ENCODE data around the gene BANK1. TPM values are rescaled to one million over a fixed set of nuclear protein-coding genes. Genes with fewer than 3 reads are reported as not detected.

BANK1 gene
- polyA plus RNA-seq, 1 of the 3 experiments (the other 2 are of a cell fraction) = not detected

GRCh38 chr4:101958547-101958946 is 168.0 kb downstream of the BANK1 start:
- no peak for DNase-seq
- WGBS (ENCODE audit: low lambda C conversion rate) = 98% methylated on average over 3 of the region's 3 CpGs
- no peaks in the 10 kb centered on the region for H3K9me2 ChIP-seq
- H3K9ac ChIP-seq = no peak overlapping the region
- no peaks in the 10 kb centered on the region for H3K79me2 ChIP-seq (ENCODE audit: insufficient read depth)
- H3K9me3 ChIP-seq = no peaks in the 10 kb centered on the region
- H2AFZ ChIP-seq (ENCODE audit: low read depth) = no peak overlapping the region
- no peak overlapping the region for H3K4me3 ChIP-seq (ENCODE audit: low read depth in 2 of 2, low read length in 1 of 2)
- no peaks in the 10 kb centered on the region for H4K20me1 ChIP-seq (ENCODE audit: insufficient read depth)
- H3K36me3 ChIP-seq (replicated peaks in 1 of 2; ENCODE audit: control insufficient read depth in 1 of 2, insufficient read depth in 2 of 2, low read length in 1 of 2) = no peaks in the 10 kb centered on the region
- no peak overlapping the region for H3K27ac ChIP-seq (ENCODE audit: low read depth in 2 of 2, low read length in 1 of 2)
- H3K27me3 ChIP-seq (ENCODE audit: insufficient read depth) = no peaks in the 10 kb centered on the region
- H3K4me2 ChIP-seq = no peak overlapping the region
- H3K4me1 ChIP-seq (ENCODE audit: control insufficient read depth in 1 of 2, insufficient read depth in 2 of 2, low read depth in 1 of 2, low read length in 1 of 2) = peaks cover 0 to 5% of the 10 kb centered on the region in 2 experiments; a peak in 2 of 4 replicates
- CTCF ChIA-PET = interaction anchor here (0.7 to 1.2 kb wide), 2 partner anchors 80 to 176 kb away, joined by 3 read pairs; no protein-coding TSS in a partner anchor
- POLR2A ChIA-PET = no interaction called here
- TF ChIP-seq FOXM1 (IDR thresholded peaks at IDR 0.05; ENCODE audit: low read depth) = no peak
- no peak for TF ChIP-seq RXRA (IDR thresholded peaks at IDR 0.05; ENCODE audit: borderline replicate concordance, low read depth)
- TF ChIP-seq FOXJ3 (CRISPR knock-in tag; IDR thresholded peaks at IDR 0.05) = no peak
- TF ChIP-seq ZBTB33 (IDR thresholded peaks at IDR 0.05; ENCODE audit: borderline replicate concordance, low read depth) = no peak
- TF ChIP-seq SIN3A (IDR thresholded peaks at IDR 0.05; ENCODE audit: borderline replicate concordance, low read depth, low read length) = no peak
- no peak for TF ChIP-seq CHD2 (IDR thresholded peaks at IDR 0.05; ENCODE audit: low read length, partially characterized antibody)
- TF ChIP-seq JUND (IDR thresholded peaks at IDR 0.05) = no peak
- TF ChIP-seq GATA2 (CRISPR knock-in tag; IDR thresholded peaks at IDR 0.05) = no peak
- TF ChIP-seq RAD21 (IDR thresholded peaks at IDR 0.05; ENCODE audit: low read length) = no peak
- TF ChIP-seq EP300 (IDR thresholded peaks at IDR 0.05; ENCODE audit: borderline replicate concordance in 1 of 2, low read depth in 1 of 2, low read length in 1 of 2) = no peak
- TF ChIP-seq NRF1 (IDR thresholded peaks at IDR 0.05; ENCODE audit: low read depth, low read length) = no peak
- TF ChIP-seq GABPA (IDR thresholded peaks at IDR 0.05; ENCODE audit: low read depth) = no peak
- no peak for TF ChIP-seq ELF1 (IDR thresholded peaks at IDR 0.05)
- no peak for TF ChIP-seq PBX3 (IDR thresholded peaks at IDR 0.05)
- no peak for TF ChIP-seq TEAD4 (IDR thresholded peaks at IDR 0.05; ENCODE audit: borderline replicate concordance, insufficient read depth)
- no peak for TF ChIP-seq RCOR1 (IDR thresholded peaks at IDR 0.05; ENCODE audit: low read length)
- TF ChIP-seq YY1 (IDR thresholded peaks at IDR 0.05; ENCODE audit: low read depth) = no peak
- no peak for TF ChIP-seq MEF2A (IDR thresholded peaks at IDR 0.05; ENCODE audit: borderline replicate concordance, low read depth)
- no peak for TF ChIP-seq FOSL2 (IDR thresholded peaks at IDR 0.05; ENCODE audit: borderline replicate concordance, low read depth)
- no peaks in the 10 kb centered on the region for H3F3A ChIP-seq (replicated peaks; ENCODE audit: insufficient read depth)
